Measurements from ENCODE around the gene VAC14.

VAC14 gene

DNA sequence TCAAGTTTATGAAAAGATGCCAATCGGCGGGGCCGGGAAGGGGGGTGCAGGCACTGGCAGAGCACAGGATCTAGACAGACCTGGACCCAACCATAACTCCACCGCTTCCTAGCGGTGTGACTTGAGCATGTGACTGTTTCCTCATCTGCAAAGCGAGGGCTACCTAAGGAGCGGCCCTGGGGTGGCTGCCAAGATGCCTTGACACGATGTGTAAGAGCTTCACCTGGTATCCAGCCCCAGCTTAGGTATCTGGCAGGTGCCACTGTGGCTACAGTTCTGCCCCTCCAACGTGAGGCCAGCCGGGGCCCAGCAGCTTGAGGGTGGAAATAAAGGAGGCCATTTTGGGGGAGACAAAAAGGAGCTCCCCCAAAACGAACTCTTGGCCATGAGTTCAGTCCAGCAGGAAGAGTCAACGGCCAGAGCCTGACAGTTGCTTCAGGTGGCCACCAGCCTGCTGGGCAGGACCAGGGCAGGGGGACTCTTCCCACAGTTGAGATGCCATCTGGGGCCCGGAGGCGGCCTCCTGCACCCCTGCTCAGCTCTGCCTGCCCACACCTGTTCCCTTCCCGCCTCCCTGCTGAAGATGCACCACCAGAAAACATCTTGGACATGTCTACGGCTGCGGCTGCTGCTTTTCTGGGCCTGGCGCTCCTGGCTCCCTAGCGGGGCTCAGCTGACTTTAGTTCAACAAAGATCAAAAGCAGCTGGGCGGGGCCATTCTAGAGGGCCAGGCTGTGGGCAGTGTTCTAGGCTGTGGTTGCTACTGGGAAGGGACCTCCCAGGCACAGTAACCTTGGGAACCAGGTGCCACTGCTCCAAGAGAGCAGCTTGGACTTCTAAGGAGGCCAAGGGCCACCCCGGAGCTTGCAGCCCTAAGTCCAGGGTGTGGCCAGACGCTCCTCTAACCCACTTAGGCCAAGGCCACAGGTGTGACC, 111.7 kb downstream of the VAC14 start:
- no peak for DNase-seq

DNA sequence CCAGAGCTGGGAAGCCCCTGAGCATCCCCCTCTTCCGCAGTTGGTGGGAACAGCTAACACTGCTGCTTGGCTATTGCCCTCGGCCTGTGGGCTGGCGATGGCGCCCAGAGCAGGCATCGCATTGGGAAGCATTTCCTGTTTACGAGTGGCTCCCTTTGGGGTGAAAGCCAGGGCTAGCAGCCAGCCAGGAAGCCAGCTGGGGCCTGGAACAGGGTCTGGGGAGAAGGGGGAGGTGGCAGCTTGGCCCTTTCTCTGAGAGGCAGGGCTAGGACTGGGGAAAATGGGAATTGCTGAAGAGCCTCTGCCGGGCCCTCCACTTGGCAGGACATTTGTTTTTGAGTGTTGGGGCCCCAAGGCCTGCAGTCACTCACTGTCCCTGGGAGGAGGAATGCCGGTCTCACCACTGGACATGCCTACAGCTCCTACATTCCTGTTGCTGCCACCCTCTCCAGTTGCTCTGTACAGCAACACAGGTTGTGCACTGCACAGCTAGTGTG, 112.7 kb downstream of the VAC14 start:
- no peak for DNase-seq

DNA sequence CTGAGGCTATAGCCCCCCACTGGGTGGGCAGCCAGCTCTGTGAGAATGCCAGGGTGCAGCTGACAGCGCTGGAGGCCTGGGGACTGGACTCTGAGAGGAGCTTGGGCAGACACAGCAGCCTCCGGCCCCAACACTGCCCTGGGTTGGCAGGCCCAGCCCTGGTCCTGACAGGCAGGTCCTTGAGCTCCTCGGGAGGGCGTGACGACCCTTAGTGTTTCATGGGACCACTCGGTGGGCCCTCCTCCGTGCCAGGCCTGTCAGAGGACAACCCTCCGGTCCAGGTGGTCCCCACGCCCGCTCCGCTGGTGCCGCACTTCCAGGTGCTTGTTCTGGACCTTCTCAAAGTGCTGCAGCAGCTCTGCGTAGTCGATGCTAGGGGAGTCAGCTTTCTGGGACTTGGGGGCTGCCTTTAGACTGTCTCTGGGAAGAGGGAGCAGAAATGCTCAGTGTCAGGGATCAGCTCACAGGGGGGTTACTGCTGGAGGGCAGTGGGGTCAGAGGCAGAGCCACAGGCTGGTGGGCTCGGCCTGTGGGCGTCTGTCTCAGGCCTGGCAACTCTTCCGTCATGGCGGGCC, 113.2 kb downstream of the VAC14 start:
- DNase-seq = no peak

DNA sequence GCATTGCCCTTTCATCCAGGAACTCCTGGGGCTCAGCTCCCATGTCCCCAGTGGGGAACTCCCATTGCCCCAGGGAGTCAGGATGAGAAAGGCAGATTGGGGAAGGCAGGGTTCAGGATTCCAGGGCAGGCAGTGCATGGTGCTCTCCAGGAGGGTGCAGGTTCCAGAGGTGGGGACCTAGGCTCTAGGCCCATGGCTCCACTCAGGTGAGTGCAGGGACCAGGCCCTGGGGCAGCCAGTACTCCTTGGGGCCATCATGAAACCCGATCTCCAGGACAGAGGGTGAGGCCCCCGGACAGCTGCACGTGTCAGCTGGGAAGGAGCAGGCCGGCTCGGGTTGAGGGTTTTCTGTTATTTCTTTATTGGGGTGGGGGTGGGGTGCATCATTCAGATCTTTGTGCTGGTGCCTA, 113.9 kb downstream of the VAC14 start:
- DNase-seq = peak; percentile 15

DNA sequence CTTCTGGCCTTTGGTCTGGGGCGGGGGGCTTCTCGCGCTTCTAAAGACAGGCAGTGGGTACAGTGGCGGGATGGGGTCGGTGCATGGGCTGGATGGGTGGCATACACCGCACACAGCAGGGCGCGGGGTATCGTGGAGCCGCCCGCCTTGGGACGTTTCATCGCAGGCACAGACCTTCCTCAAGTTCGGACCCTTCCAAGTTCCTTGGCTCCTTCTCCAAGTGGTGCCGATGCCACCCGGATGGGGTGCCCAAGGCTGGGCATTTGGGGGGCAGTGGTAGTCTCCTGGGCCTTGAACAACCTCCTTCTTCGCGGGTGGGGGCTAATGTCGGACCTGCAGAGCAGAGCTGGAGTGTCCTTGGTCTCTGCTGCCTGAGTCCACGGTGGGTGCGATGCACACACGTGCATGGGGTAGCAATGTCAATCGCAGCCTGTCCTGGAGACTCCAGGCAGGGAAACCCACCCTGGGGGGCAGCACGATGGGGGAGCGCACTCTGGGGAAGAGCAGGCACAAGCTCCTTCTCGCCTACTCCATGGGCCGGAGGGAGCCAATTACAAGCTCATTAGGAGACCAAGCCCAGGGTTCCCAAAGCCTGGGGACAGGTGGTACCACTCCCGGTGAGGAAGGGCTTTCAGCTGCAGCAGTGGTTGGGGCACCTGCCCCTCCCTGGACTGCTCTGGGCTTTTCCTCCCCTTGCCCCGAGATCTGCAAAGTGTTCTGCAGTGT, 114.4 kb downstream of the VAC14 start:
- peak; percentile 14 for DNase-seq

DNA sequence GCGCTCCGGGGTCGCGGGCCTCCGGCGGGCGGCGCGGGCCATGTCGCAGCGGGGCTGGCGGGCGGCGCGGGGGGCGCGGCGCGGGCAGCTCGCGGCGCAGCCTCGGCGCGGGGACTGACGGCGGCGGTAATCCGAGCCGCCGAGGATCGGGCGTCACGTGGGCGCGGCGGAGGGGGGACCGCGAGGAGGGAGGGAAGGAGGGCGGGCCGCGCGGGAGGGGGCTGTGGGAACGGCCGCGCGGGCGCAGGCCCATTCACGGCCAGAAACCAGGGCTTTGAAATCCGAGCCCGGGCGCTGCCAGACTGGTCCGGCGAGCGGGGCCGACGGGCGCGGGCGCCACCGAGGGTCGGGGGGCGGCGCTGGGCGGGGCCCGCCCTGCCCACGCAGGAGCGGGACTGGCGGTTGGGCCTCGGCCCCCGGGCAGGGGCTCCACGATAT, 115.0 kb downstream of the VAC14 start, which contains the start of gene MTSS2:
MTSS2 (minus strand) TSS at position 116 of the 438 bp plus-strand sequence. CDS start 262 bp downstream, outside the sequence.
- DNase-seq = peak; percentile 76

DNA sequence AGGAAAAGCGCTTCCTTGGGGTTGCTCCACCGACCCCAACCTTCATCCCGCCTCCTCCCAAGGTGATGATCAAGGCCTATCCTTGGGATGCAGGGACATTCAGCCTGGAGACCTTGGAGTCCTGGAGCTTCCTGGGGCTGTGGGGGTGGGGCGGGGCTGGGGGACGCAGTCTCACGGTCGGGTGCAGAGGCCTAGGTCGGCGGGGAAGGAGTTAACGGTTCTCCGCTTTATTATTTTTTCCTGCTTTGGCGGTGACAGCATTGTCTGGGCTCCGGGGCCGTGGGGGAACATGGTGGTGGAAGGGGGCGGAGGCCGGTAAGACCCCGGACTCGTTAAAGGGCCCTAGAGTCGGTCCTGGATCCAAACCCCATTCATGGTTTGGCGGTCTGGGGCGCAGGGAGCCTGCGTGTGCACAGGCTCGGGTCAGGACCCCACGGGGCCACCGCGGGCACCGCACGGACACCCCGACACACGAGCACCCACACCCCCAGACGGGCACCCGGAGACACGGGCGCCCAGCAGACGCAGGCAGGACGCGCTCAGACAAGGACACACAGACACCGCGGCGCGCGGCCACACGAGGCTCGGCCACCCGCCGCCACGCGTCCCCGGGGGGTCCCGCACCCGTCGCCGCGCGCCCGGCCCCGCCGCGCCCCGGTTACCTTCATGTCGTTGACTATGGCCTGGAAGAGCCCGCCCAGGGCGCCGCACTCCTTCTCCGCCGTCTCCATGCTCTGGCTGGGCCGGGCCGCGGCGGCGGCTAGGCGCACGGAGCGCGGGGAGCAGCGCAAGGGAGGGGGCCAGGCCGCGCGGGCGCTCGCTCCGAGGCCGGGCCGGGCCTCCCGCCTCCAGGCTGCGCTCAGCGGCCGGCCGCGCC, 115.7 kb downstream of the VAC14 start:
- peak; percentile 52 for DNase-seq

DNA sequence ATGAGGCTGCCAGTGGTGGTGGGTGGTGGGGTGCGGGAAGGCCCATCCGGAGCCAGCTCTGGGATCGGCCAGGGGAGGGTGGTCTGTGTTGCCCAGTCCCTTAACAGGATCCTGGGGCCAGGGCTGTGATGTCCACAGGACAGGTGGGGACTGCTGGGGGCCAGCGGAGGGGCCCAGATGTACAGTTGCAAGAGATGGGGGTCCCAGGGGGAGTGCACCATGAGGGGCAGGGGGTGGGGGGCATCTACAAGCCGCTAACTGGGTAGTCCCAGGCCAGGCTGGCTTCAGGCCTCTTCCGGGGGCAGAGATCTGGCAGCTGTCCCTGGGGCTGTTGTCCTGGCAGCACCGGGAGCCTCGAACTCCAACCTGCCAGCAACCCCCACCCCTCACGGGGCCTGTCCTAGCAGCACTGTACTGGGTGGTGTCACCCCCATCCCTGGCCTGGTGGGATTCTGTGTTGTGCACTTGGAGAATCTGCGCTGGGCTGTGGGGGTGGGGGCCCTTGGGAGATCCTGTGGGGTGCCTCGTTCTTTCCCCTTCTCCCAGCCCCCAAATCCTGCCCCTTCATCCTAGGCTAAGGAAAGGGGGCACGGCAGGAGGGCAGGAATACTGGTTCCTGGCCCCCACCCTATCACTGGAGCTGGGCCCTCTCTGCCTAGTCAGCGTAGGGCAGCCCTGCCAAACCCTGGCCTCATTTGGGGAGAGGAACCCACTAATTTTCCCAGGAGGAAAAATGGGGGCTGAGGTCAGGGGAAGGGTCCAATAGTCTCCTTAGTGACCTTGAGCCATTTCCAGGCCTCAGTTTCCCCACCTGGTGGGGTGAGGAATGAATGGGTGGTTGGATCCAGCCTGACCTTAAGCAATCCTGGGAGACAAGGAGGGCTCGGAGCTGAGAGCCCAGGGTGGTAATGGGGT, 116.6 kb downstream of the VAC14 start:
- no peak for DNase-seq

DNA sequence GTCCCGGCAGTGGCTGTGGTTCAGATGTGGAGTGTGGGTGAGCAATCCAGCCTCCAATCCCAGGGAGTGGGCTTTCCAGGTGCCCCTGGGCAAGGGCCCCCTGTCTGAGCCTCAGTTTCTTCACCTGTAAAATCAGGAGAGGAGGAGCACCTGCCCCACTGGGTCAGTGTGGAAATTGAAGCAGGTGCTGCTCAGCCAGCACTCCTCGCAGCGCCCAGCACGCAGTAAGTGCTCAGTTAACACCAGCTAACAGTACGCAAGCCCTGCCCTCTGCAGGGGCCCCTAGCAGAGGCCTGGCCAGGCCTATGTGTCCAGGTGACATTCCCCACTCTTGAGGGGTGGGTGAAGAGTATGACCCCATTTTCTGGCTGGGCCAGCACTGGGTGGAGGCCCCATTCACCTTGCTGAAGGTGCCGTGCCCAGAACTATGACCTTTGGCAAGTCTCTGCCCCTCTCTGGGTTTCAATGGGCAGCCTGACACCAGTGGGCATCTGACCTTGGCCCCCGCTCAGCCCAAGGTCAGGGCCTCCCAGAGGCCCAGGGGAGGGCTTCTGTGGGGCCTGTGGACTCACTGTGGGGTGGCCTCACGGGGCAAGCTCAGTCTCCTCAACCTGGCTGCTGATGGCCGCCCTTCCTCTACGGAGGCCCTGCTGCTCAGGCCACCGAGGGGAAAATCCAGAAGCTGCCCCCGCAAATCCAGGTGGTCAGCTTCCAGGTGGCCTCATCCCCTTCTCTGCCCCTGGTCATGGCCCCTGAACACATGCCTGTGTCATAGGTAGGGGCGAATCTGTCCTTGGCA, 117.6 kb downstream of the VAC14 start:
- no peak for DNase-seq

DNA sequence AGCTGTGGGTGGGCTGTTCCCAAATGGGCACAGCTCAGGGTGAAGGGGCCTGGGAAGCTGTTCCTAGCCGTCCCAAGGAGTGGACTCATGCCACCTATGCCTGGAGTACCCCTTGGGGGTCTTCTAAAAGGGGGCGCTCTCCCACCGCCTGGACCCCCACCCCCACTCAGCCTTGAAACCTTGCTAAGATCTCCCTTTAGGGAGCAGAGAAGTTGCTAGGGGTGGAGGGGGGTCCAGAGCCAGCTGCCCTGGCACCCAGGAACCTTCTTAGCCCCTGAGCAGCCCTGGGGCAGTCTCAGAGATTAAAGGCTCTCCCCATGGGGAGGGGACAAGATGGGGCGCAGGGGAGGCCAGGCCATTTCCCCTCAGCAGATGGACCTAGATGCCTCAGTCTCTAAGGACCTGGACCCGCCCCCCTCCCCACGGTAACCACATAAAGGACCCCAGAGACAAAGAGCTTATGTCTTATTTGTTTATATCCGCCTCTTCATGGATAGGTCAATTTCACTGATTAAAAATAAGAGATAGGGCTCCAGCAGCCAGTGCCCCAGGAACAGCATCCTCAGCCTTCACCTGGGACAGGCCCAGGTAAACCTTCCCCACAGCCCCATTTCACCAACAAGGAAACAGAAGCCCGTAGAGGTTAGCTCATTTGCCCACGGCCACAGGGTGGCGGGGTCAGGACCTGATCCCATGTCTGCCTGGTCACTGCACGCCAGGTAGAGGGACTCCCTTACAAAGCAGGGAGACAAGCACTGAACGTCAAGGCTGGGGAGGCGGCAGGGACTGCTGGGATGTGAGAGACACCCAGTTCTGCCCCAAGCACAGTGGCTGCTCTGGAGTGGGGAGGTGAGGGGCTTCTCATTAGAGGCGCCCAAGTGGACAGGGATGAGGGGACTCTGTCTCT, 118.5 kb downstream of the VAC14 start:
- DNase-seq = no peak

DNA sequence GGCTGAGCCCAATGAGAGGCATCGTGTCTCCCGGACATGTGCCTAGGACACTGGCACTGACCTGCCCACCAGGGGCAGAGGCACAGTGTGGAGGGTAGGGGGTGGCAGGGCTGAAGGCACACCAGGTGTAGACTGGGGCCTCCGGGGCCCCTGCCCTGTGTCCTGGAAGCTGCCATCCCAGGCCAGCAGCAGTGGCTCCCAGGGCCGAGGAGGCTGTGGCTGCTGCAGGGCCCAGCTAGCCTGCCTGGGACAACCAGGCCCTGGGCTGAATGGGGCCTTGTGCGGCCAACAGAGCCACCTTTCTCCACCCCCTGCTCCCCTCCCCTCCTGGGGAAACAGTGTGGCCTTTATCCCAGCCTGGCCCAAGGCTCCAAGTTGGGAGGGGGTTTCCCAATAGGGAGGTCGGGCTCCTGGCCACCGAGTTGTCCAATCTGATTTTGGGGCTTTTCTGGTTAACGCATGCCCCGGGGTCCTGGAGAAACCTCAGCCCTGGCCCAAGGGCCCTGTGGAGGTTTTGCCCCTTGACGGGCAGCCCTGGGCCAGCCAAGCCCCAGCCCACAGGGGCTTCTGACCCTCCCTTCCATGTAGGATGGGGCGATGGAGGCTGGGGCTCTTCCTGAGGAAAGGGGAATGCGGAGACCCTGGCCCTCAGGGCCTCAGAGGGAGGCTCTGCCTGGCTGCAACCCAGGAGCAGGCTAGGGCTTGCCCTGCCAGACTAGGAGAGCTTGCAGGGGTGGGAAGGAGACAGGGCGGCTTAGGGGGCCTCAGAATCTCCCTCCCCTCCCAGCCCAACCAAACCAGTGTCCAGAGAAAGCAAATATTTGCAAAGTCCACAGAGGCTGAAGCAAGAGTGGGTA, 119.3 kb downstream of the VAC14 start:
- no peak for DNase-seq

DNA sequence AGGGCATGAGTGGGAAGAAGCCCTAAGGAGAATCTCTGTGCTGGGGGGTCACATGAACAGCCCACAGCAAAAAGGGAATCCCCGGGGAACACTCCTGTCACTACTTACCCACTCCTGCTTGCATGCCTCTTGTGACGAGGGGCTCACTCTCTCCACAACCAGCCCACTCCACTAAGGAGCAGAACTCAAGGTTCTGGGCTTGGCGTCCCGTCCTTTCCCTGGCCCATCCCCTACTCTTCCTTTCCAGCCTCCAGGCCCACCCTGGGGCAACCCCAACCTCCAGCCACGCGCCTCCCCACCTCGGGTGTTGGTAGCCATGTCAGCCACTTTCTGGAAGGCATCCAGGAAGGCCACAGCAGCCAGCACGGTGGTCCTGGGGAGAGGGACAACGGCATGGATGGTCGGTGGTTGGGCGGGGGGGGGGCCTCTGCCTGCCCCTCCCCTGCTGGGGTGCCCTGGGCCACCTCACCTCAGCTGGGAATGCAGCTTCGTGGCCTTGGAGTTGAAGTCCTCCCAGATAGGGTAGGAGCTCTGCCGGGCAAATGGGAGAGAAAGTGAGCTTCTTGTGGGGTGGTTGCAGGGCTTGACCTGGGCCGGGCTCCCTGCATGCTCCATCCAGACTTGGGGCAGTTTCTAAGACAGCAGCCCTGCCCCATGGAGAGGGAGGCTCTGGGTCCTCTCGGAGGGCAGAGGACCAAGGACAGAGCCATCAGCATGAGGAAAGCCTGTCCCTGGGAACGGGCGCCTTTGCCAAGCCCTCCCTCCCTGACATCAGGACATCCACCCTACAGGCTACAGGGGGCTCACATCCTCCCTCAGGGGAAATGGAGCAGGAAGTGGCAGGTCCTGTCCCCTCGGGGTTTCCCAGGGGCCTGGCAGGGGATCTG, 120.2 kb downstream of the VAC14 start:
- DNase-seq = no peak

DNA sequence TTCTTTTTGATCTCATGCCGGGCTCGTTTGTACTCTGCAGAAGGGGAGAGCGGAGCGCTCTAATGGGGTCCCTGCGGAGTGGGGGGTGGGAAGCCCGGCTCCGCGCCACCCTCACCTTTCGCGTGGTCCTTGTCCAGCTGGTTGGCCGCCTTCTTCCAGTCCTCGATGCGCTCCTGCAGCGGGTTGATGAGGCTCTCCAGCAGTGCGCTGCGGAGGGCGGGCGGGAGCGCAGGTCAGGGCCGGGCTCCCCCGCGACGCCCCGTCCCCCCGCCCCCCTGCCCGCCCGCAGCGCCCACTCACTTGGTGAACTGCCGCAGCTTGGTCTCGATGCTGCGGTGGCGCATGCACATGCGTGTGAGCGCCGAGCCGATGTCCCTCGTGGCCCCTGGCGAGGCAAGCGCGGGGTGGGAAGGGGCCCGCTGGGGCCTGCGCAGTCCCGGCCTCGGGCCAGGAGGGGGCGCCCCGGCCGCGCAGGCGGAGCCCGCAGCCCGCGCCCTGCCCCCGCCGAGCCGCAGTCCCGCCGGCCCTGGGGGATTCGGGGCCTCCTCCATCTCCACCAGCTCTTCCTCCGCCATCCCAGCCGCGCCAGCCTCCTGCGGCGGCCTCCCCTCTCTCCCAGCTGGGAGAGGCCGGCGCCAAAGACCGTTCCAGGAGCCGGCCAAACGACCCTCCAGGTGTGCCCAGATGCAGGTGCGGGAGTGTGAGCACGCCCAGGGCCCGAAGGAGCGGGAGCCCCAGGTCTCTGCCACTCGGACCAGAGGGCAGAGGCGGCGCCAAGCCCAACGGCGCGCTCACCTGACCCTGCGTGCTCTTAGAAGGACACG, 121.1 kb downstream of the VAC14 start:
- DNase-seq = no peak

DNA sequence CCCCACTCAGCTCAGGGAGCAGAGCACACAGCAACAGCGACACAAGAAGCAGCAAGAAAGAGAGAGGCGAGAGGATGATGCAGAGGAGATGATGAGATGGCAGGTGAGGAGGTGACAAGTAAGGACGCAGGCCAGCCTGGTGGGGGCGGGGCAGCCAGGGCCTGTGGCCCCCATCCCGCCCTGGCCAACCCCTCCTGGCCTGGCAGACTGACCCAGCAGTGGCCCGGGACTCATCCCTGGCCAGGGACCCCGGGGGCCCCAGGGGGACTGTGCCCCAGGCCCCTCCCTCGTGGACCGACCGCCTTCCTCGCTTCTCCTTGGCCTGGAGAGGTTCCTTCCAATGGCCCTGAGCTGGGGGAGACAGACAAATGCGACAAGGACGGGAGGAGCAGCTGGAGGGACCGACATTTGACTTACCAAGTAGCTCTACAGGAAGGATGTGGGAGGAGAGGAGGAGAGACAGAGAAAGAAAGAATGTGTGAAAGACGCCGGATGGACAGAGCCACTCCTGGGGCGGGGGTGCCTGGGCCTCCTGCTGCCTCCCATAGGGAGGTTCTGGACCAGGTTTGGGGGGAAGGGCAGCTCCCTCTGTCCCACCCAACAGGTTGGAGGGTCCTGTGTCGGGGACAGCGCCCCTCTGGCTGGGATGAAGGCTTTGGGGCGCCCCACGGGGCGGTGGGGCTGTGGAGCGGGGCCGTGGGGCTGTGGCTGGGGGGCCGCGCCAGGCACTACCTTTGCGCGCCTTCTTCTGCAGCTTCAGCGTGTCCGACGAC, 121.9 kb downstream of the VAC14 start:
- DNase-seq = no peak

Data from NCI-H146 (cell line).